MM.1S (cell line): ENCODE data around the gene ZYG11A.

Experiments
- EZH2 ChIP-seq: fragments of 300-600 bp; sonication (generic); optimal IDR thresholded peaks from 2 replicates; pipeline ENCODE3; 2017; ENCODE audit warnings: low read depth, mild to moderate bottlenecking, antibody characterized with exemption, low read length, mixed read lengths
- TF ChIP-seq, protein P1 (sequence below): fragments of 300-600 bp; sonication (generic); IDR thresholded peaks from 2 replicates; pipeline ENCODE4 v1.5.1; 2016; ENCODE audit warnings: antibody characterized with exemption, low read length, mixed read lengths

DNA sequence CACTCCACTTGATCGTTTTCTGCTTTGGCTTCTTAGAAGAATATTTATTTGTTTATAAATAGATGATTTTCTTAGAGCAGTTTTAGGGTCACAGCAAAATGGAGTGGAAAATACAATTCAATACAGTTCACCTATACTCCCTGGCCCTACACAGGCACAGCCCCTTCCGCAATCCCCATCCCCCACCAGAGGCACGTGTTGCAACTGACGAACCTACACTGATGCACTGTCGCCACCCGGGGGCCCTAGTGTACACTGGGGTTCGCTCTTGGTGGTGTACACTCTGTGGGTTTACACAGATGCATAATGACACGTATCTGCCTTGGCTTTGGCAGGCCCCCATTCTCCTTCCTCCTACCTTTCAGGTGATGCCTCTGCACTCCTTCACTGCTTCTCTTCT lies 71.0 kb downstream of the ZYG11A start:
- TF ChIP-seq, protein P1, sequence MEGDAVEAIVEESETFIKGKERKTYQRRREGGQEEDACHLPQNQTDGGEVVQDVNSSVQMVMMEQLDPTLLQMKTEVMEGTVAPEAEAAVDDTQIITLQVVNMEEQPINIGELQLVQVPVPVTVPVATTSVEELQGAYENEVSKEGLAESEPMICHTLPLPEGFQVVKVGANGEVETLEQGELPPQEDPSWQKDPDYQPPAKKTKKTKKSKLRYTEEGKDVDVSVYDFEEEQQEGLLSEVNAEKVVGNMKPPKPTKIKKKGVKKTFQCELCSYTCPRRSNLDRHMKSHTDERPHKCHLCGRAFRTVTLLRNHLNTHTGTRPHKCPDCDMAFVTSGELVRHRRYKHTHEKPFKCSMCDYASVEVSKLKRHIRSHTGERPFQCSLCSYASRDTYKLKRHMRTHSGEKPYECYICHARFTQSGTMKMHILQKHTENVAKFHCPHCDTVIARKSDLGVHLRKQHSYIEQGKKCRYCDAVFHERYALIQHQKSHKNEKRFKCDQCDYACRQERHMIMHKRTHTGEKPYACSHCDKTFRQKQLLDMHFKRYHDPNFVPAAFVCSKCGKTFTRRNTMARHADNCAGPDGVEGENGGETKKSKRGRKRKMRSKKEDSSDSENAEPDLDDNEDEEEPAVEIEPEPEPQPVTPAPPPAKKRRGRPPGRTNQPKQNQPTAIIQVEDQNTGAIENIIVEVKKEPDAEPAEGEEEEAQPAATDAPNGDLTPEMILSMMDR, result no peak
- no peak for TF ChIP-seq EZH2
